Mesenchymal stem cell (in vitro differentiated cells and primary cell): ENCODE data around the gene ACOX3.

ENCODE experiments used
- DNase-seq: peaks from one replicate; pipeline ENCODE4 v3.0.0-alpha.2; 2013
- H2AFZ ChIP-seq: one replicate; pipeline ENCODE4 v1.6.1; 2013; ENCODE audit warnings: low read depth, mild to moderate bottlenecking, control low read depth, inconsistent platforms, low read length, moderate library complexity
- H2AK5ac ChIP-seq: 2 replicates; pipeline ENCODE4 v1.6.1; 2013; ENCODE audit warnings: low read length, moderate library complexity, mild to moderate bottlenecking, inconsistent platforms; ENCODE audit not compliant: severe bottlenecking
- H2BK120ac ChIP-seq: one replicate; pipeline ENCODE4 v1.6.1; 2013; ENCODE audit warnings: low read depth, mild to moderate bottlenecking, inconsistent platforms, low read length, moderate library complexity
- H2BK12ac ChIP-seq, 2 experiments: one replicate each; pipeline ENCODE4 v1.6.1; 2013; ENCODE audit warnings: inconsistent platforms in 2 of 2, low read length in 2 of 2, mild to moderate bottlenecking in 2 of 2, moderate library complexity in 2 of 2, control low read depth in 1 of 2
- H2BK15ac ChIP-seq: one replicate; pipeline ENCODE4 v1.6.1; 2013; ENCODE audit warnings: mild to moderate bottlenecking, low read depth, inconsistent platforms; ENCODE audit not compliant: poor library complexity, severe bottlenecking
- H2BK5ac ChIP-seq: 2 replicates; pipeline ENCODE4 v1.6.1; 2013; ENCODE audit warnings: low read depth, mild to moderate bottlenecking, low read length, control low read depth, inconsistent platforms; ENCODE audit not compliant: poor library complexity, severe bottlenecking
- H3K14ac ChIP-seq, 2 experiments: one replicate each; pipeline ENCODE4 v1.6.1; 2013; ENCODE audit warnings: inconsistent platforms in 2 of 2, low read length in 2 of 2, control low read depth in 1 of 2, mild to moderate bottlenecking in 1 of 2, moderate library complexity in 1 of 2
- H3K18ac ChIP-seq, 2 experiments: one replicate each; pipeline ENCODE4 v1.6.1; 2013; ENCODE audit warnings: inconsistent platforms in 2 of 2, low read length in 2 of 2, control low read depth in 1 of 2, low read depth in 1 of 2, mild to moderate bottlenecking in 1 of 2
- H3K23ac ChIP-seq, 2 experiments: one replicate each; pipeline ENCODE4 v1.6.1; 2013; ENCODE audit warnings: inconsistent platforms in 2 of 2, low read length in 2 of 2, mild to moderate bottlenecking in 2 of 2, moderate library complexity in 2 of 2, control low read depth in 1 of 2
- H3K27ac ChIP-seq: 2 replicates; pipeline ENCODE4 v1.5.1; 2013; ENCODE audit warnings: mild to moderate bottlenecking, moderate library complexity, low read length, control low read depth, inconsistent platforms; ENCODE audit not compliant: poor library complexity, severe bottlenecking
- H3K27me3 ChIP-seq, 2 experiments: 2 replicates each; pipeline versions ENCODE4 v1.6.1 to v1.7.0; 2013; ENCODE audit warnings: low read length in 2 of 2, mild to moderate bottlenecking in 2 of 2, moderate library complexity in 2 of 2, control low read depth in 1 of 2, inconsistent platforms in 1 of 2; ENCODE audit not compliant: control insufficient read depth in 1 of 2, insufficient read depth in 1 of 2
- H3K36me3 ChIP-seq, 2 experiments: 2 replicates each; pipeline versions ENCODE4 v1.6.1 to v1.7.0; 2013; ENCODE audit warnings: low read length in 2 of 2, control low read depth in 1 of 2, inconsistent platforms in 1 of 2, low read depth in 1 of 2, mild to moderate bottlenecking in 1 of 2; ENCODE audit not compliant: insufficient read depth in 2 of 2, control insufficient read depth in 1 of 2
- H3K4ac ChIP-seq, 2 experiments: one replicate each; pipeline ENCODE4 v1.6.1; 2013; ENCODE audit warnings: inconsistent platforms in 2 of 2, low read length in 2 of 2, mild to moderate bottlenecking in 2 of 2, moderate library complexity in 2 of 2, control low read depth in 1 of 2, low read depth in 1 of 2
- H3K4me1 ChIP-seq: 2 replicates; pipeline ENCODE4 v1.6.1; 2013; ENCODE audit warnings: low read depth, low read length, control low read depth; ENCODE audit not compliant: control insufficient read depth, insufficient read depth
- H3K4me2 ChIP-seq: 2 replicates; pipeline ENCODE4 v1.6.1; 2013; ENCODE audit warnings: low read length, mild to moderate bottlenecking, inconsistent platforms; ENCODE audit not compliant: poor library complexity, severe bottlenecking
- H3K4me3 ChIP-seq, 2 experiments: 2 replicates each; pipeline versions ENCODE4 v1.5.1 to v1.7.0; 2013; ENCODE audit warnings: low read length in 2 of 2, mild to moderate bottlenecking in 2 of 2, control low read depth in 1 of 2, low read depth in 1 of 2; ENCODE audit not compliant: insufficient read depth in 1 of 2
- H3K79me1 ChIP-seq: replicated peaks from 2 replicates; pipeline ENCODE4 v1.6.1; 2013; ENCODE audit warnings: mild to moderate bottlenecking, control low read depth, low read length, inconsistent platforms; ENCODE audit not compliant: poor library complexity, severe bottlenecking
- H3K9ac ChIP-seq: 2 replicates; pipeline ENCODE4 v1.7.0; 2013; ENCODE audit warnings: mild to moderate bottlenecking, low read length, moderate library complexity
- H3K9me3 ChIP-seq: 2 replicates; pipeline ENCODE4 v1.7.0; 2013; ENCODE audit warnings: mild to moderate bottlenecking, low read length; ENCODE audit not compliant: control insufficient read depth
- H4K8ac ChIP-seq: one replicate; pipeline ENCODE4 v1.6.1; 2013; ENCODE audit warnings: inconsistent platforms, mild to moderate bottlenecking, low read length, moderate library complexity
- H4K91ac ChIP-seq: one replicate; pipeline ENCODE4 v1.6.1; 2013; ENCODE audit warnings: mild to moderate bottlenecking, low read length, inconsistent platforms
- WGBS: methylation state at CpG from one replicate; pipeline ENCODE4 v1.1.7; 2013; ENCODE audit warnings: mixed read lengths; 5-methylcytosine and 5-hydroxymethylcytosine counted together

The ACOX3 gene

GRCh38 chr4:8438743-8439142 lies 1.8 kb downstream of the ACOX3 start:
- H3K23ac ChIP-seq = no peak overlapping the region
- no peak overlapping the region for H3K4ac ChIP-seq
- H3K36me3 ChIP-seq = no peaks in the 10 kb centered on the region
- H3K79me1 ChIP-seq = peaks cover 32% of the 10 kb centered on the region
- DNase-seq = no peak
- H2AFZ ChIP-seq = no peak overlapping the region
- no peaks in the 10 kb centered on the region for H3K27me3 ChIP-seq
- H2BK15ac ChIP-seq = no peak overlapping the region
- H2BK120ac ChIP-seq = no peak overlapping the region
- WGBS = 91% methylated on average over 8 of the region's 11 CpGs
- no peak overlapping the region for H3K27ac ChIP-seq
- no peak overlapping the region for H3K4me2 ChIP-seq
- no peak overlapping the region for H2BK5ac ChIP-seq
- H4K91ac ChIP-seq = no peak overlapping the region
- H2BK12ac ChIP-seq = no peak overlapping the region
- H2AK5ac ChIP-seq = no peak overlapping the region
- no peak overlapping the region for H4K8ac ChIP-seq
- H3K9me3 ChIP-seq = no peaks in the 10 kb centered on the region
- no peak overlapping the region for H3K14ac ChIP-seq
- H3K9ac ChIP-seq = peak overlapping the region; percentile 95
- H3K18ac ChIP-seq = no peak overlapping the region
- H3K4me3 ChIP-seq = peak overlapping the region in 1 of 2 experiments; percentile 85
- H3K4me1 ChIP-seq = peaks cover 10% of the 10 kb centered on the region

- Histone ChIP-seq H4K8ac (no peak overlapping the region), H2BK120ac (no peak overlapping the region), H2BK5ac (no peak overlapping the region), H3K27me3 (no peaks in the 10 kb centered on the region), H2AFZ (no peak overlapping the region), H3K4me1 (peaks cover 6% of the 10 kb centered on the region), H3K27ac (no peak overlapping the region), H3K14ac (no peak overlapping the region), H3K9ac (peak overlapping the region; percentile 53), H3K9me3 (no peaks in the 10 kb centered on the region), H3K36me3 (no peaks in the 10 kb centered on the region), H3K79me1 (peaks cover 41% of the 10 kb centered on the region), H3K23ac (no peak overlapping the region), H2AK5ac (no peak overlapping the region), H2BK15ac (no peak overlapping the region), H4K91ac (no peak overlapping the region), H3K18ac (no peak overlapping the region), H3K4me2 (no peak overlapping the region), H2BK12ac (no peak overlapping the region), H3K4ac (no peak overlapping the region), H3K4me3 (peak overlapping the region in 1 of 2 experiments; percentile 38)
- DNase-seq = no peak
- WGBS = 80% methylated on average over 13 of the region's 13 CpGs
These were observed 3.2 kb downstream of the ACOX3 start for GRCh38 chr4:8437281-8437680.

GRCh38 chr4:8435656-8436121 lies 4.8 kb downstream of the ACOX3 start:
- no peak overlapping the region for H3K14ac ChIP-seq
- no peak overlapping the region for H3K4ac ChIP-seq
- peaks cover 0 to 4% of the 10 kb centered on the region in 2 experiments for H3K36me3 ChIP-seq
- peak overlapping the region; percentile 85 for H3K9ac ChIP-seq
- no peak overlapping the region for H3K23ac ChIP-seq
- H2BK5ac ChIP-seq = no peak overlapping the region
- no peak overlapping the region for H2BK120ac ChIP-seq
- H2BK15ac ChIP-seq = no peak overlapping the region
- H3K4me2 ChIP-seq = no peak overlapping the region
- peak overlapping the region; percentile 53 for H4K8ac ChIP-seq
- peak; percentile 35 for DNase-seq
- no peaks in the 10 kb centered on the region for H3K4me1 ChIP-seq
- H2BK12ac ChIP-seq = no peak overlapping the region
- no peak overlapping the region for H3K27ac ChIP-seq
- WGBS = 52% methylated on average over 5 of the region's 5 CpGs
- H4K91ac ChIP-seq = no peak overlapping the region
- H3K27me3 ChIP-seq = no peaks in the 10 kb centered on the region
- H3K9me3 ChIP-seq = no peaks in the 10 kb centered on the region
- H3K79me1 ChIP-seq = peaks cover 35% of the 10 kb centered on the region
- no peak overlapping the region for H2AFZ ChIP-seq
- H3K18ac ChIP-seq = no peak overlapping the region
- H2AK5ac ChIP-seq = no peak overlapping the region
- peak overlapping the region in 1 of 2 experiments; percentile 81 for H3K4me3 ChIP-seq

- Histone ChIP-seq H2AFZ (no peak overlapping the region), H3K27me3 (no peaks in the 10 kb centered on the region)
These were observed 6.1 kb downstream of the ACOX3 start for GRCh38 chr4:8434251-8435073.

More at GRCh38 chr4:8434251-8435073, 6.1 kb downstream of the ACOX3 start:
- no peak overlapping the region for H3K4me3 ChIP-seq
- no peak overlapping the region for H3K18ac ChIP-seq
- no peak overlapping the region for H3K14ac ChIP-seq
- H2BK12ac ChIP-seq = no peak overlapping the region
- H2BK120ac ChIP-seq = no peak overlapping the region
- no peak overlapping the region for H2BK5ac ChIP-seq
- H3K4ac ChIP-seq = no peak overlapping the region
- no peaks in the 10 kb centered on the region for H3K4me1 ChIP-seq
- no peak overlapping the region for H3K9ac ChIP-seq
- peaks cover 0 to 4% of the 10 kb centered on the region in 2 experiments for H3K36me3 ChIP-seq
- no peak overlapping the region for H3K23ac ChIP-seq
- no peak overlapping the region for H3K4me2 ChIP-seq
- peaks cover 35% of the 10 kb centered on the region for H3K79me1 ChIP-seq
- no peak for DNase-seq
- H2BK15ac ChIP-seq = no peak overlapping the region
- 90% methylated on average over 19 of the region's 21 CpGs for WGBS
- H4K8ac ChIP-seq = no peak overlapping the region
- no peak overlapping the region for H2AK5ac ChIP-seq
- H4K91ac ChIP-seq = no peak overlapping the region
- H3K9me3 ChIP-seq = no peaks in the 10 kb centered on the region
- no peak overlapping the region for H3K27ac ChIP-seq
